Panc1 (cell line): Measurements from ENCODE around the gene TNFAIP3. TPM values are rescaled to one million over a fixed set of nuclear protein-coding genes. Genes with fewer than 3 reads are reported as not detected.

Experiments used
- ATAC-seq: fragments of 200-7000 bp; cut with Tn5 transposase; 2 replicates; pipeline ENCODE4 v1.9.1; 2020; ENCODE audit warnings: mild to moderate bottlenecking, moderate library complexity
- BruUV-seq: library from RNA; stranded (reverse); fragments of 400-500 nt; replicated peaks from 2 replicates; lab custom pipeline; 2021; lab: Mats Ljungman, UMichigan
- CTCF ChIA-PET: fragments of 300-600 bp; sonication (Branson Sonifier 250); formaldehyde crosslinking; loops from one replicate; lab custom pipeline; 2022; ENCODE audit warnings: antibody characterized with exemption; lab: Charles Lee
- POLR2A ChIA-PET: fragments of 300-600 bp; sonication (Branson Sonifier 250); formaldehyde crosslinking; loops from one replicate; lab custom pipeline; 2022; ENCODE audit warnings: antibody characterized with exemption; lab: Charles Lee
- DNase-seq: peaks from one replicate; pipeline ENCODE4 v3.0.0-alpha.2; 2010; ENCODE audit warnings: low read depth, low spot score
- H3K27ac ChIP-seq: 2 replicates; pipeline ENCODE4 v1.5.1; 2011; ENCODE audit warnings: mild to moderate bottlenecking, low read length, inconsistent platforms
- H3K27me3 ChIP-seq: fragments of 200-500 bp; sonication (Bioruptor generic); 2 replicates; pipeline ENCODE4 v1.6.0; 2014; ENCODE audit warnings: low read length, inconsistent platforms; ENCODE audit not compliant: control insufficient read depth, insufficient read depth
- H3K36me3 ChIP-seq: fragments of 200-500 bp; sonication (Bioruptor generic); 2 replicates; pipeline ENCODE4 v1.5.1; 2014; ENCODE audit warnings: inconsistent platforms, mild to moderate bottlenecking, low read length, moderate library complexity; ENCODE audit not compliant: control insufficient read depth, insufficient read depth
- H3K4me1 ChIP-seq: 2 replicates; pipeline ENCODE4 v1.5.1; 2011; ENCODE audit warnings: inconsistent platforms, mild to moderate bottlenecking, low read length, moderate library complexity; ENCODE audit not compliant: control insufficient read depth, insufficient read depth
- H3K4me3 ChIP-seq, 2 experiments: 2 replicates each; pipeline ENCODE4 v1.5.1; 2011 to 2012; ENCODE audit warnings: low read depth in 2 of 2, low read length in 2 of 2, mild to moderate bottlenecking in 2 of 2, inconsistent platforms in 1 of 2, moderate library complexity in 1 of 2
- H3K9me3 ChIP-seq: fragments of 200-500 bp; sonication (Bioruptor generic); 2 replicates; pipeline ENCODE4 v1.5.1; 2014; ENCODE audit warnings: low read depth, mild to moderate bottlenecking, inconsistent platforms, low read length, moderate library complexity; ENCODE audit not compliant: control insufficient read depth, insufficient read depth
- CTCF ChIP-seq: fragments of 450-650 bp; IDR thresholded peaks from 2 replicates; pipeline ENCODE4 v1.5.1; 2017; ENCODE audit warnings: mild to moderate bottlenecking
- POLR2AphosphoS5 ChIP-seq: IDR thresholded peaks from 2 replicates; pipeline ENCODE4 v1.6.1; 2012; ENCODE audit warnings: mild to moderate bottlenecking, low read depth, low read length, moderate library complexity
- REST ChIP-seq, 2 experiments: IDR thresholded peaks; 2 replicates each; pipeline ENCODE4 v1.6.1; 2011 to 2012; ENCODE audit warnings: low read depth in 2 of 2, control low read depth in 1 of 2, low read length in 1 of 2, mild to moderate bottlenecking in 1 of 2, moderate library complexity in 1 of 2; ENCODE audit not compliant: insufficient read depth in 1 of 2
- SIN3A ChIP-seq: IDR thresholded peaks from 2 replicates; pipeline ENCODE4 v1.6.1; 2012; ENCODE audit warnings: low read depth, mild to moderate bottlenecking, low read length, moderate library complexity, borderline replicate concordance; ENCODE audit not compliant: insufficient read depth
- TCF7L2 ChIP-seq: IDR thresholded peaks from 2 replicates; pipeline ENCODE4 v1.6.1; 2011; ENCODE audit warnings: mild to moderate bottlenecking, low read depth, low read length, inconsistent platforms
- in situ Hi-C: cut with HindIII; loops from 2 replicates; pipeline ENCODE4 v1.10.0; 2016; ENCODE audit warnings: low sequenced_read_pairs, low pct_unique_long_range_greater_than_20kb
- intact Hi-C: fragments of 100-400 bp; cut with micrococcal nuclease; formaldehyde crosslinking; loops from one replicate; pipeline ENCODE4 v1.10.0; 2022; ENCODE audit not compliant: unreplicated experiment
- total RNA-seq: library from RNA; stranded (reverse); gene quantifications from one replicate; pipeline ENCODE4 v1.2.1, GENCODE V29; 2021; ENCODE audit not compliant: unreplicated experiment

The TNFAIP3 gene
- total RNA-seq, 1 experiment from 2014 or later: 15.0 TPM

DNA sequence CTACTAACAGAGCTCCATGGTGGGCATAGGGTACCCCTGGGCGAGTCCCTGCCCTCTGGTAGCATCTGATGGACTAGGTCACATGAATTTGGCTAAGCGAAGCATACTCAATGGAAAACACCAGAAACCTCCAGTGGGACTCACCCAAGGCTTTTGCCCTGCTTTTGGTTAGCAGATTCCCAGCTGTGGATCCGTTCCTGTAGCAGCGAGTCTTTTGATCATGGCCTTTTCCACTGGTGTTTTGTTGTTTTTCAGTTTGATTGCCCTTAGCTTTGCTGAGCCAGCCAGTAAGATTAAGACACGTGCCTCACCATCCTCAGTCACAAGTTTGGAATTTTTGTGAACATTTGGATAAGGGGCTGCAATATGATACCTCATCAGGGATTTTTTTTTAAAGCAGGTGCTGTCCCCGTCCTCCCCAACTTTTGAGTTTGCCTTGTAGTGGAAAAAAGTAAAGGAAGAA, 8.0 kb downstream of the TNFAIP3 start:
- no TSS peak for BruUV-seq
- intact Hi-C loops (no loop called here), in situ Hi-C loops (no loop called here)
- H3K36me3 ChIP-seq: peaks cover 21% of the 10 kb centered on the region
- CTCF ChIA-PET: no interaction called here
- no peaks in the 10 kb centered on the region for H3K9me3 ChIP-seq
- TF ChIP-seq POLR2AphosphoS5 (no peak), REST (IDR thresholded peaks at IDR 0.05; ENCODE audit: insufficient read depth in 1 of 2, low read depth in 2 of 2, low read length in 1 of 2) (no peak), TCF7L2 (no peak), CTCF (no peak), SIN3A (no peak)
- H3K4me1 ChIP-seq: peaks cover 17% of the 10 kb centered on the region
- no peaks in the 10 kb centered on the region for H3K27me3 ChIP-seq
- H3K4me3 ChIP-seq: no peak overlapping the region
- DNase-seq: no peak
- no peak for ATAC-seq
- H3K27ac ChIP-seq: no peak overlapping the region
- POLR2A ChIA-PET: no interaction called here

- DNase-seq: no peak
- in situ Hi-C loops: no loop called here
Measured at GRCh38 chr6:137875606-137876005, 8.5 kb downstream of the TNFAIP3 start.

More at GRCh38 chr6:137875606-137876005, 8.5 kb downstream of the TNFAIP3 start:
- no peak overlapping the region for H3K4me3 ChIP-seq
- H3K27ac ChIP-seq: no peak overlapping the region
- TF ChIP-seq CTCF: no peak
- no peak for TF ChIP-seq POLR2AphosphoS5
- no peak for TF ChIP-seq REST (IDR thresholded peaks at IDR 0.05; ENCODE audit: insufficient read depth in 1 of 2, low read depth in 2 of 2, low read length in 1 of 2)
- TF ChIP-seq SIN3A: no peak
- TF ChIP-seq TCF7L2: no peak
- peaks cover 21% of the 10 kb centered on the region for H3K36me3 ChIP-seq
- no TSS peak for BruUV-seq
- H3K27me3 ChIP-seq: no peaks in the 10 kb centered on the region
- CTCF ChIA-PET: no interaction called here
- ATAC-seq: no peak
- POLR2A ChIA-PET: no interaction called here
- no peaks in the 10 kb centered on the region for H3K9me3 ChIP-seq
- intact Hi-C loops: no loop called here
- peaks cover 16% of the 10 kb centered on the region for H3K4me1 ChIP-seq
